RKO (cell line): ENCODE results near the gene ANAPC4.

Source experiments
- DNase-seq: peaks from one replicate; pipeline ENCODE4 v3.0.0-alpha.2; 2016; ENCODE audit warnings: low spot score

ANAPC4 gene

DNA sequence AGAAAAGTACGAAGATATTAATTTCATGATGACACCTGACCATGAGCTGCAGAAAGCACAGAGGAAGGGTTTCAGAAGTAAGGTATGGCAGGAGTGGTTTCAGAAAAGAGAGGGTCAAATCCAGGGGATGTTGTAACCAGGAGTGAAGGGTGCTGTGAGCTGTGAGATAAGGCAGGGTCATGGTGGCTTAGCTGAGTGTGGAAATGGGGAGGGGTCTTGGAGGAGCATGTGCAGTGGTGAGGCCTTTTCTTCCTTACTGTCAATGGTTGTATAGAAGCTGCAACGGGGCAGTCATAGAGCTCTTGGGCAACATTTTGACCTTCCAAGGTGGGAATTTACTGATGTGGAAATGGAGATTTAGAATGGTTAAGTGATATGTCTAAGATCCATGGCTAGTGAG is 2.5 kb downstream of the ANAPC4 start:
- DNase-seq = no peak

DNA sequence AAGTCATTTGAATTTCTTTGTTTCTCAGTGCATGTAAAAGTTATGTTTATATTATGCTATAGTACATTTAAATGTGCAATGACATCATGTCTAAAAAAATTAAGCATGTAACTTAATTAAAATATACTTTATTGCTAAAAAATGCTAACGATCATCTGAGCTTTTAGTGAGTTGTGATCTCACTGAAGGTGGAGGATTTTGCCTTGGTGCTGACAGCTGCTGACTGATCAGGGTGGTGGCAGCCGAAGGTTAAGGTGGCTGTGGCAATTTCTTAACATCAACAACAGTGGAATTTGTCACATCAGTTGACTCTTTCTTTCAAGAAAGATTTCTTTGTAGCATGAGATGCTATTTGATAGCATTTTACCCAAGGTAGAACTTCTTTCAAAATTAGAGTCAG is 6.6 kb downstream of the ANAPC4 start:
- no peak for DNase-seq

DNA sequence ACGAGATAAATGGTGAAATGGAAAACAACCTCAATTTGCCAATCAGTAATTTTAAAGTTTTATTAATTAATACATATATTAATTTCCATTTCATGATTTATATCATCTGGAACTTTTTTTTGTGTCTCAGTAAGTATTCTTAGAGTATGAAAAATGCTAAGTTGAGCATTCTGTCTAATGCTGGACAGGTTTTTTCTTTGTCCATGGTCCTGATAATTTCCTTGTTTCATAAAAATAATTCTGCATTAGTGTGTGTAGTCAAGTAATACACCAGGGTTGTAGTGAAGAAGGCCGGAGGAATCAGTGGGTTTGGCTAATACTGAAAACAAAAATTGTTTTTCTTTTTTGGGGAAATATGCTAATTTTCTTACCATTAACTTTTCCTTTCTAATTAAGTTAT is 9.9 kb downstream of the ANAPC4 start:
- no peak for DNase-seq

DNA sequence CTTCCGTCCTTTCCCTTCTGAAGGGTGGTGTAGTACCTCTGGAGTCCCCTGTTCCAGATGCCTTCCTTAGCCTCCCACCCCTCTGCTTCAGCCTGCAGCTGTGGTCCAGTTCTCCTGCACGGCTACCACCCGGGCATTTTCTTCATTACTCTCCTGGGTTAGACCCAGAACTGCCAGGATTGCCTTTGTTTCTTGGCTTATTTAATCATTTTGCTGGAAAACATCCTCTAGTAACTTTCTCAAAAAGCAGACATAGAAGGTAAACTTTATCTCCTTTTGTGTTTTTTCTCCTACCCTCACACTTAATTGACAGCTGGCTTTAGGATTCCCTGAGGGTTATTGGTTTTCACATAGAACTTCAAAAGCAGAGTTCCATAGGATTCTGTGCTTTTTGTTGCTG is 20.2 kb downstream of the ANAPC4 start:
- DNase-seq = no peak

DNA sequence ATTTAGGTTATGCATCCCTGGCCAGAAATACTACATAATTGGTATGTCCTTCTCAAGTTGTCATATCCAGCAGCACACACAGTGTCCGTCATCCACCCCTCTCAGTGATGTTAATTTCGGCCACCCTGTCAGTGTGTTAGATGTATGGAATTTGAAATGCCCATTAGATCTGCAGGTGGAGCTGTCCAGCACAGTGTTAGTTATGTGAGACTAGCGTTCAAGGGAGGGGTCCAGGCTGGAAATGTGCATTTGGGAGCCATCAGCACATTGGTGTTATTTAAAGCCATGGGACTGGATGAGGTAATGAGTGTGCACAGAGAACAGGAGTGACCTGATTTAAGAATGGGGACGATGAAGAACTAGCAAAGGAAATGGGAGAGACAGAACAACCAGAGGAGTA is 22.4 kb downstream of the ANAPC4 start:
- no peak for DNase-seq

DNA sequence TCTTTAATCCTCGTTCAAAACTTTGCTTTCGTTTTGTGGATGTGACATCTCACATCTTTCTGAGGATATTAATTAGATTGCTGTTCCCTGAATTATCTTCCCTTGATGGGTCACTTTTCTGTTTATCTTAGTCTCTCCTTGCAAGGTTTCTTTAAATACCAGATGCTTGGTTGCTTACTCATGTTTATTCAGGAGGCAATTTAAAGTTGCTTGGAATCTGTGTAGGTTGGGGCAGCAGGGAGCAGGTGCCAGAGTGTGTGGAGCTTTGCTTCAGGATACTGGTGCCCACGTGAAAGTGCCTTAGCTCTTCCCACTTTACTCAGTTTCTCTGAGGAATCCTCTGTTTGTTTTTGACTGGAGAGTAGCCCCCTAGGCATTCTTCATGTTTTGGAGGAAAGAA is 24.0 kb downstream of the ANAPC4 start:
- no peak for DNase-seq

DNA sequence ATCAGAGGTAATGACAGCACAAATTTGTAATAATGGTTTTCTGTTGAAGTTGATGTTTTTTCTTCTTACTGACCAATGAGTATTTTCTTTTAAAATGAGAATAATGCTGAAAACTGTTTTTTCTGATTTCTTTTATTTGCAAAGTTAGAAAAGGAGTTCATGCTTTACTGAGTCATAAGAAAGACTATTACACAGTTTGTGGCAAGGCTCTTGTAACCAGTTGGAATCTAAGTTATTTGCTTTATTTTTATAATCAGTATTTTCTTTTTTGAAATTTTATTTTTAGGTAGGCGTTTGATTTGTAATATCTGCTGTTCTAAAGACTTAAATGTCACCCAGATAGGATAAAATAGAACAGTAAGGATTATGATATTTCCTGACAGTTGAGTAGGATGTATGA is 25.5 kb downstream of the ANAPC4 start:
- DNase-seq = no peak

DNA sequence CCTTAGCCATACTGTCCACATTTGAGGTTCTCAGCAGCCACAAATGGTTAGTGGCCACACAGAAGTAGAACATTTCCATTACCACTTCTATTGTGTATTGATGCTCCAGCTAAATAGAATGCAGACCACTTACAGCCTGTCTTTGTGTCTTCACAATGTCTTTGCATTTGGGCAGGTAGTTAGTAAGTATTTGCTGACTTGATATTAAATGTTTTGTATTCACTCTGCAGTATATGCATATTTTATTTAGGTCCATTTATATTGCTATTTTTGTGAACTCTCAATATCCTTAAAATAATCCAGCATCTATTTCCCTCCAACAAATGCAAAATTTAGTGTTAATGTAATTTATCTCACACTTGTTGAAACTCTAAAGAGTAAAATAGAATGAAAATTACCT is 26.6 kb downstream of the ANAPC4 start:
- DNase-seq = no peak

DNA sequence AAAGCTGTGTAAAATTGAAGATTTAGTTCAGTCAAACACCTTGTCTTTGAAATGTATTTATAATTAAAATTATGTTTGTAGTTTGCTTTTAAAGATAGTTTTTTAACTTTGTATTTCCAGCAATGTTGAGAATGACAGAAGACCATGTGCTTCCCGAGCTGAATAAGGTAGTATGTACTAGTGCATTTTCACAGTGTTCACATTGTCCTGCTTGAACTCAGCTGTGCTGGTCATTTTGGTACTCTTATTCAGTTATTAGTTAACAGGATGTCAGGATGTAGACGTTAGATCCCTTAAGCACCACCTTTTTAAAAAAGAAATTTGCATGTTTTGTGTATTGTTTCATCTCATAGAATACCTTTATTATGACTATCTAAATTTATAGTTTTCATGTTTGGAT is 28.4 kb downstream of the ANAPC4 start:
- DNase-seq = no peak

DNA sequence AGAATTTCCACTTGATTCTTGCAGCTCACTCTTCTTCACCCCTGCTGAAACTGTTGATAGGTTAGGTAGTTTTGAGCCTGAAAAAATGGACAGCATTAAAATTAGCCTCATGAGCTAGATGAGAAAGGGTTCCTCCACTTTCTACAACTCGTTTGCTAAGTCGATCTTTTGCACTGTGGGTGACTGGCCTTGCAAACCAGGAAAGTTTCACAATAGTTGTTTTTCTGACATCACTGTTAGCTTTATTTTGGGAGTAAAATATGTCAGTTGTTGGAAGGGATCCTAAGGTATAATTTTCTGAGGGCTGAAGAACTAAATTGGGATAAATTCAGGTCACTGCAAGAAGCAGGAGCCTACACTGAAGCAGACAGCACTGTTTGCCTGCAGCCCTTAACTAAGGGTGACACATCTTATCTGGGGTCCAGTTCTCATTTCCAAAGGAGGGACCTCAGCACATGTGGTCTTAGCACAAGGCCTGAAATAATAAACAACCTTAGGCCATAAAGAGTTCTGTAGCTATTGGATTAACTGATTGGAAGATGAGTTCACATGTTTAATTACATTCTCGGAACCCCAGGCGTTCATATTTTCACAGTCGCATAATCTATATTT is 29.1 kb downstream of the ANAPC4 start:
- no peak for DNase-seq

DNA sequence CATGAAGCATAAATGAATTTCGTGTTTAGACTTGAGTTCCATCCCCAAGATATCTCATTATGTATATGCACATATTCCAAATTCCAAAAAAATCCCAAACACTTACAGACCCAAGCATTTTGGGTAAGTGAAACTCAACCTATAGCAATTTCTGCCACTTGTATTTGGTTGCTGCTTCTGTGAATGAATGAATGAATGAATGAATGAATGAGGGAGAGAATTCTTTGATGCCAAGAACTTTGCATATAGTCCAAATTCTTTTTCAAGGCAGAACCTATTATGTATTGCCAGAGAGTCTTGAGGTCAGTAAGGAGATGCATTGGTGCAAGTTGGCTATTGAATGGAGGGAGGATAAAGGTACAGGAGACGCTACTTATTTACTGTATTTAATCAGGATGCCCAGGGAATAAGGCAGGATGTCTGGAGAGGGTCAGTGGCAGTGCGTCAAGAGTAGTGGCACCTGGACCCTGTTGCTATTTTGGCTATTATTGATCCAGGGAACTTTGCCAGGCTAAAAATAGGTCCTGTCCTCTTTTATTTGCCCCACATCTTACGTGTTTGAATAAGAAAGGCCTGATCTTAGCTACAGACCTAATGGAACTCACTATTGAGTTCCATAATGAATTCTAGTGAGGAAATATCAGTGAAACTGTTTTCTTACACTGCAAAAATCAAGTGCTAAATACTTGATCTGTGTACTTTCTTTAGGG is 33.9 kb downstream of the ANAPC4 start:
- DNase-seq = no peak

DNA sequence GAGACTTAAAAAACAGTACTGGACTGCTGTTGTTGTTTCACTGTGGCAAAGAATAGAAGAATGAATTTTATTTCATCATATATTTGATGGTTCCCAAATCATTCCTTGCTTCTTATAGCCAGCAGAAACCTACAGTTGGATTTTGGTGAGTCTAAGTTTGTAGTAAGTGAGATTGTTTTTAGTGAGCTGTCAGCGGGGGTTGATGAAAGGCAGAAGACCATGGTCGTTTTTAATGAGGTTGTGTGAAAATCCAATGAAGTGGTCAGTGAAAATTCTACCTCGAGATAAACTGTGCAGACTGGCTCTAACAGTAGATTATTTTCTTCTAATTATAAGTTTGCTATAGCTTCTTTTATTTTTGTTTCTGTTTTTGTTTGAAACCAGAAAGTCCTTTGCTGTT is 36.2 kb downstream of the ANAPC4 start:
- no peak for DNase-seq

DNA sequence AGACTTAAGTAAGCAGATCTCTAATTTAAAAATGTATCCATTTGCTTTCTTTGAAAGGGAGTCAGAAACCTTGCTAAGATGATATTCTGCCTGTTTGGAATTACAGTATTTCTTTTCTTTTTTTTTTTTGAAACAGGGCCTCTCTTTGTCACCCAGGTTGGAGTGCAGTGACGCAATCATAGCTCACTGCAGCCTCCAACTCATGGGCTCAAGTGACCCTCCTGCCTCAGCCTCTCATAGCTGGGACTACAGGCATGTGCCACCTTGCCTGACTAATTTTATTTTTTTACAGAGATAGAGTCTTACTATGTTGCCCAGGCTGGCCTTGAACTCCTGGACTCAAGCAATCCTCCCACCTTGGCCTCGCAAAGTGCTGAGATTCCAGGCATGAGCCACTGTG is 40.0 kb downstream of the ANAPC4 start:
- no peak for DNase-seq

DNA sequence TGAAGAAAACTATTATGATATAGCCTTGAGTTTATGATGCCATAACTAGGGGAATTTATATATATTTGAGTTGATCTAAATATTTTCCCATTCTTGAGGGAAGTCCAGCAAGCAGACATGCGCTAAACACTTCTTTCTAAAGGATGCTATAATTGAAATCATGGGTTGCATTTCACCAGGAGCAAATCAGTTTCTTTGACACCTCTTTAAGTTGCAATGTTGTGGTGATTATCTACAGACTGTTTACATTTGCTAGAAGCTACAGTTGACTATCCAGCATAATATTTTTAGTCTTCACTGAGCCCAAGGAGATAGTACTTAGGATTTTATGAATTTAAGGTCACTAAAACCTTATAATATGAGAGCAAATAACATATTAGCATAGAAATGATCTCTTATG is 43.9 kb downstream of the ANAPC4 start:
- no peak for DNase-seq

DNA sequence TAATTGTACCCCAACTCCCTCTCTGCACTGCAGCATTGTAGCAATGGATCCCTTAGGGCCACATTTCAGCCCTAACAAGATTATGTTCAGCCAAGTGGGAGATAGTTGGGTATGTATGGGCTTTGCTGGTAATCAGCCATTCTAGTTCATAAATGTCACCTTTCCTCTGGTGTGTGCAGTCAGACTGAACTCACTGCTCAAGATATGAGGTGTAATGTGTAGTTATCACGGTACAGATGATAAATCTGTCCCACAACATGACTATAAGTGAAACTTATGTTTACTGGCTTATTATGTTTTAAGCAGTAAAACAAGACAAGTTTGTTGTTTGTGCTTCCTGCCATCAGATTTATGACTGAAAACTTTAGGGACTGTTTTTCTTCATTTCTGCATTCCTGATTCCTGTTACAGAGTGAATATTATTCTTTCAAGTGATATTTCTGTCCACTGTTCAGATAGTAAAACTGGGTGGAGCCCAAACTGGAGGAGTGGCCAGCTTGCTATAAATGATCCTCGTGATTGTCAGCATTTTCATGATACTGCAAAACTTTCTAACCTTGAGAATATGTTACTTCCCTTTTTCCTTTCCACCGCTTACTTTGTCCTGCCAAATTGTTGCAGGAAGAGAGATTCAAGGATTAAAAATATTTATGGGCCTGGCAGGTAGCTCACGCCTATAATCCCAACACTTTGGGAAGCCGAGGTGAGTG is 44.9 kb downstream of the ANAPC4 start:
- DNase-seq = no peak

DNA sequence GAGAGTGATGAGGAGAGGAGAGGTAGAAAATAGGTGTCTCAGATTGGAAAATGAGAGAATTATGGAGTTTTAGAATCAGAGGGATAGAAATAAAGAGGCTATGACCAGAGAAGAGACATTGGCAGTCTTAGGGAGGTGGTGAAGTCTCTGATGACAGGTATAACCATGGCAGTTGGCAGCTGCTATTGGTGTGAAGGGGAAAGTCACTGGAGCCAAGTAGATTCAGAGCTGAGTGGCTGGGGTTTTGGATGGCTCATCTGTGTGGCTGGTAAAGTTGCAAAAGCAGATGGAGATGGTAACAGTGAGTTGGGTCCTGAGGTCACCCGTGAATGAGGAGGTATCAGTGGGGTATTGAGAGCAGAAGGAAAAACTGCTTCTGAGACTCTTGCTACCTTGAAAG is 46.5 kb downstream of the ANAPC4 start:
- no peak for DNase-seq

DNA sequence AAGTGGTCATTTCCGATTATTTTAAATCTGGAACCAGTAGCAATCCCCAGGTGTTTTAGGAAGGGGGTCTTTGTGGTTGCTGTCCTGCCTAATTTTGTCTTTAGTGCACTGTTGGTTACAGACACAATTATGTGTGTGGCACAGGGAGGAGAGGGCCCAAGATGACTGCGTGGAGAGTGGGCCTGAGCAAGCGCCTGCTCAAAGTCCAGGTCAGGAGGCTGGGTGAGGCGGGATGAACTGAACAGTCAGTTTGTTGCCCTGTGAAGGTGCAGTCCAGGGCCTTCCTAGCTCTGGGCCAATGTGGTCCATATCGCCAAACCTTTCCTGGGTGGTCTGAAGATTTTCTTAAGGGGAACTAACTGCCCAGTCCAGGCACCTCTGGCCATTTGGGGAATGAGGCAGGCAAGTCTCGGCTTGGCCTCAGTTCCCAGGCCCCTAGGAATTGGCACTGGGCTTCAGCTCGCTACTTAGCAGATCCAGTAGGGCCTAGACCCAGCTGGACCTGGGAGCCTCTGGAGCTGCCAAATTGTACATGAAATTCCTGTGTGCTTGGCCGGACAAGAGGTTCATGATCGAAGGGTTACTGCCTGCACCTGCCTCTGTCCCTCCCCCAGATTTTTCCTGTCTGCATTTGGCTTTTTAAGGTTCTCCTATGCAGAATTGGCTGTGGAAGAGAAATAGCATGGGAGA is 47.6 kb downstream of the ANAPC4 start:
- no peak for DNase-seq

DNA sequence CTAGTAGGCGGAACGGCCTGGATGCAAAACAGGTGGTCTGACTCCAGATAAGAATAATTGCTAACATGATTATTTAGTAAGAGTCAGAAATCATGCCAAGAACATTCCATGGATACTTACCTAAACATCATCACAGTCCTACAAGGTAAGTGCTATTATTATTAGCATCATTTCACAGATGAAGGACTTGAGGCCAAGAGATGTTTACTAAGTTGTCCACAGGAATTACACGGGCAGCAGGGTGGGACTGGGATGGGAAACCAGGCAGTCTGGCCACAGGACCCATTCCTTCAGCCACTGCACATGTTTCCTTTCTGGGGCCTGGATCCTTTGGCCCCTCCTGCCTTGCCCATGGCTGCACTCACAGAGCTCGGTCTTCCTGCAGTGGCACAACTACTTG is 48.3 kb downstream of the ANAPC4 start:
- DNase-seq = no peak

DNA sequence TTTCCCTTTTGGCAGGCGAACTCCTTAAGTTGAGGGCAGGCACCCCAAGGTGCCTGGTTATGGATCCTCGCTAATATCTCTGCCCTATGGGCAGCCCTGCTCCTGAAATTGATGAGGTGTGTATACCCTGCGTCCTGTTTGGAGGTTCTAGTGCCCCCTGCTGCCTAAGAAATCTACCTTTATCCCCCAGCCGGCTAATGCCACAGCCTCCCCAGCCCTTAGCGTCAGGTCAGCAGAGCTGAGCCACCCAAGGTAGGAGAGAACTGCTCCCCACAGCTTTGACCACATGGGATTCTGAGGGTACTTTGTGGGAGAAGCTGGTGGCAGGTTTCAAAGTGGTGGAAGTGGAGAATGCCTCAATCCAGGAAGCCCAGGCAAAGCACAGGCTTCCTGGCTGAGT is 50.8 kb downstream of the ANAPC4 start:
- DNase-seq = no peak

DNA sequence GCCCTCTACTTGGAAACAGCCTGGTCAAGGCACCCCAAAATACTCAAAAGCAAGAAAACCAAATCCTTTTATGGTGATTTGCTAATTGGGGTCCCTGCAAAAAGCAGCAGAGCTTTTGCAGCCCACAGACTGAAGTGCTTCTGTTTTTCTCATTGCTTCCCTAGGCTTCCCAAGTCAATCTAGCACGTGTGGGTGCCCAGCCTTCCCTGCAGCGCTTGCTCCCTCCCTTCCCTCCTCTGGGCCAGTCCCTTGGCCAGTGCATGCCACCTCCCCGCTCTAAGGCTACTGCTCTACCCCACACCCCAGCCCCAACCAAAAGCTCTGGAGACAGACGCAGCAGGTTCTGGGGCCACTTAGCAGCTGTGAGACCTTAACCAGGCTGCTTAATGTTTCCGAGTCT is 53.6 kb downstream of the ANAPC4 start:
- no peak for DNase-seq

DNA sequence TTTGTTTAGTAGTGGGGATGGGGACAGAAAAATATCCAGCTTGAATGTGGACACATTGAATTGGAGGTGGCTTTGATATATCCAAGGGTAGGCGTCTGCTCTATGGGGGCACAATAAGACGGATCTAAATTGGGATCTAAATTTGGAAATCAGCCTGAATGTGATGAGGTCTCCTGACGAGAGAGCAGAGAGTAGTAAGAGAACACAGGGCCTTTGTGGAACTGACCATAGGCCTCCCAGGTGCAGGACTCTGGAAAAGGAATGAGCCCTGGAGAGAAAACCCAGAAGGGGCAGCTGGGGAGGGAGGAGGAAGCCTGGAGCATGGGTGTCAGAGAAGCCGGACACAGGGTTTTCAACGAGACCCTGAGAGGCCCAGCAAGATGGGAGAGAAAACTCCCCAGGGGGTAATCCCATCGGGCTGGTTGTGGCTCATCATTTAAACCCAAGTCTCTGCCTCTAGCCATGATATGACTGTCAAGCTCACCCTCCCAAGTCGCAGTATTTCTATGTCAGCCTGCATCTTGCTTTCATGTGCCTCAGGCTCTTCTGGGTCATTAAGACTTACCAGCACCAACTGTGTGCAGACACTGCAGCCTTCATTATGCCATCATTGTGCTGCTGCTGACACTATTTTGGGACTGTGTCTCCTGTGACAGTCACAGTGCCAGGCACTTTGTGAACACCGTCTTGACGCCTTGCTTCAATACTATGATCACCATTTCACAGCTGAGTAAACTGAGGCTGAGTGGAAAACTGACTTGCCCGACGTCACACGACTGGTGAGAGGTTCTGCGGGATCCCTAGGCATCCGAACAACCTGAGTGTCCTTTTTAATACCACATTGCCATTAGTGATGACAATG is 57.1 kb downstream of the ANAPC4 start:
- no peak for DNase-seq

DNA sequence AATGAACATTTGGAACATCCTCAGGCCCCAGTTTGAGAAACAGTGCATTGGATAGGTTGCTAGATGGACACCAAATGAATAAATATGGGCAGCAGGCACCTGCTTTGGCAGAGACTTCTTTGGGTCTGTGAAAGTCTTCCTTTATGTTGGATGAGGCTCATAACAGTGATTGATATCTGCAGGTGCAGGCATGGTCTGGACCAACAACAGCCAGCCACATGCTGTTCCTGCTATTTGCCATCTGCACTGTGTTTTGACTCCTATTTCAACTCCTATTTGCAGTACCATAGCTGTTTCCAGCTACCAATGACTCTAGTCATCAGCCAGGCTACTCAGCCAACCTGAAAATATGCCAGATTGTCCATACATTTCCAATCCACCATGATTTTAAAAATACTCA is 60.9 kb downstream of the ANAPC4 start:
- no peak for DNase-seq
